RCC 7860 (cell line): ENCODE results near the gene LETMD1.
A peak's percentile ranks its signal among the peaks of the same experiment; 100 is the strongest.

Source experiments
- DNase-seq: peaks from one replicate; pipeline ENCODE4 v3.0.0-alpha.2; 2015; ENCODE audit warnings: low spot score
- FAIRE-seq: peaks from 2 replicates; lab custom pipeline; 2012; peaks lifted over from hg19 to GRCh38; lab: Jason Lieb, UNC

Gene LETMD1

GRCh38 chr12:51025338-51025835, 22.7 kb upstream of the LETMD1 start:
- DNase-seq (no peak), FAIRE-seq (no peak)

GRCh38 chr12:51025836-51026638, 22.1 kb upstream of the LETMD1 start, which contains the start of gene SLC11A2:
TSS of gene SLC11A2 (minus strand) at chr12:51026384. CDS start at chr12:51010728, 15,656 bp downstream.
- DNase-seq: peak; percentile 81
- FAIRE-seq: no peak

GRCh38 chr12:51027342-51027835, 20.7 kb upstream of the LETMD1 start:
- FAIRE-seq: no peak

GRCh38 chr12:51028126-51028812, 19.9 kb upstream of the LETMD1 start:
- DNase-seq: peak; percentile 15
- FAIRE-seq: no peak

More at GRCh38 chr12:51027342-51027835, 20.7 kb upstream of the LETMD1 start:
- DNase-seq: no peak

GRCh38 chr12:51028813-51029150, 19.3 kb upstream of the LETMD1 start:
- no peak for DNase-seq
- FAIRE-seq: no peak

GRCh38 chr12:51033048-51033447, 15.1 kb upstream of the LETMD1 start:
- DNase-seq: no peak
- no peak for FAIRE-seq

- DNase-seq: no peak
These were observed 14.6 kb upstream of the LETMD1 start for GRCh38 chr12:51033457-51034089.

GRCh38 chr12:51036279-51036678, 11.8 kb upstream of the LETMD1 start:
- FAIRE-seq: no peak
- DNase-seq: no peak

More at GRCh38 chr12:51033457-51034089, 14.6 kb upstream of the LETMD1 start:
- FAIRE-seq: no peak

- FAIRE-seq: no peak
- DNase-seq: no peak
These were observed 629 bp downstream of the LETMD1 start for GRCh38 chr12:51048661-51049251.

- FAIRE-seq (no peak), DNase-seq (no peak)
These were observed 1.4 kb downstream of the LETMD1 start for GRCh38 chr12:51049525-51049924.

- FAIRE-seq: no peak
- DNase-seq: no peak
These were observed 3.7 kb downstream of the LETMD1 start for GRCh38 chr12:51051787-51052186.

- DNase-seq (no peak), FAIRE-seq (no peak)
These were observed 6.9 kb downstream of the LETMD1 start for GRCh38 chr12:51055060-51055459.

- FAIRE-seq (no peak), DNase-seq (no peak)
These were observed 8.1 kb downstream of the LETMD1 start for GRCh38 chr12:51056242-51056641.

GRCh38 chr12:51059086-51059485, 11.0 kb downstream of the LETMD1 start:
- FAIRE-seq: no peak

GRCh38 chr12:51062631-51063397, 14.7 kb downstream of the LETMD1 start:
- FAIRE-seq: no peak
- DNase-seq: no peak

More at GRCh38 chr12:51059086-51059485, 11.0 kb downstream of the LETMD1 start:
- no peak for DNase-seq

- DNase-seq (no peak), FAIRE-seq (no peak)
These were observed 17.4 kb downstream of the LETMD1 start for GRCh38 chr12:51065530-51065929.

GRCh38 chr12:51067229-51067628, 19.1 kb downstream of the LETMD1 start:
- FAIRE-seq: no peak
- no peak for DNase-seq

GRCh38 chr12:51067771-51068170, 19.6 kb downstream of the LETMD1 start:
- no peak for DNase-seq
- no peak for FAIRE-seq

GRCh38 chr12:51070004-51070403, 21.9 kb downstream of the LETMD1 start:
- FAIRE-seq (no peak), DNase-seq (no peak)

- DNase-seq (no peak), FAIRE-seq (no peak)
These were observed 23.5 kb downstream of the LETMD1 start for GRCh38 chr12:51071663-51072062.
